COR-L47 (cell line): ENCODE results near the gene PRKCZ.
"Not testable (repeated sequence)": the region's sequence is repeated elsewhere in the genome, so short reads cannot be mapped to it uniquely, and the experiment has no call there.

Experiments used
- DNase-seq: peaks from one replicate; lab custom pipeline; 2025; lab: John Stamatoyannopoulos, UW

PRKCZ gene

GRCh38 chr1:2084306-2084705 lies 34.1 kb downstream of the PRKCZ start:
- DNase-seq, result no peak

- no peak for DNase-seq
Measured at GRCh38 chr1:2085080-2085479, 34.9 kb downstream of the PRKCZ start.

GRCh38 chr1:2086446-2087078 lies 36.4 kb downstream of the PRKCZ start:
- DNase-seq, result no peak

- DNase-seq, result no peak
Measured at GRCh38 chr1:2087766-2088165, 37.6 kb downstream of the PRKCZ start.

- no peak for DNase-seq
Measured at GRCh38 chr1:2088458-2088857, 38.2 kb downstream of the PRKCZ start.

GRCh38 chr1:2089051-2089450 lies 38.8 kb downstream of the PRKCZ start:
- DNase-seq, result no peak

- no peak for DNase-seq
Measured at GRCh38 chr1:2090216-2090890, 40.1 kb downstream of the PRKCZ start.

GRCh38 chr1:2091611-2092604 lies 41.7 kb downstream of the PRKCZ start:
- no peak for DNase-seq

GRCh38 chr1:2093055-2093454 lies 42.8 kb downstream of the PRKCZ start:
- DNase-seq, result no peak

GRCh38 chr1:2093636-2094035 lies 43.4 kb downstream of the PRKCZ start:
- no peak for DNase-seq

GRCh38 chr1:2094269-2095158 lies 44.3 kb downstream of the PRKCZ start:
- DNase-seq, result not testable (repeated sequence)

GRCh38 chr1:2095394-2095793 lies 45.2 kb downstream of the PRKCZ start:
- no peak for DNase-seq

GRCh38 chr1:2095981-2096736 lies 45.9 kb downstream of the PRKCZ start:
- DNase-seq, result no peak

GRCh38 chr1:2097386-2098300 lies 47.4 kb downstream of the PRKCZ start:
- DNase-seq, result no peak

GRCh38 chr1:2098301-2098698 lies 48.1 kb downstream of the PRKCZ start:
- DNase-seq, result no peak

- no peak for DNase-seq
Measured at GRCh38 chr1:2098839-2099785, 48.9 kb downstream of the PRKCZ start.

- no peak for DNase-seq
Measured at GRCh38 chr1:2099886-2100779, 49.9 kb downstream of the PRKCZ start.

- no peak for DNase-seq
Measured at GRCh38 chr1:2100780-2101108, 50.5 kb downstream of the PRKCZ start.
